Measurements from ENCODE around the gene RNLS. TPM values are rescaled to one million over a fixed set of nuclear protein-coding genes. Genes with fewer than 3 reads are reported as not detected.

RNLS gene
- total RNA-seq, 2 experiments from 2014 or later: 0.95 to 2.7 TPM

GRCh38 chr10:88620441-88620840 is 37.3 kb upstream of the RNLS start:
- intact Hi-C loops (cut with DNase I, micrococcal nuclease): no loop called here
- no peaks in the 10 kb centered on the region for H3K4me1 Mint-ChIP-seq (ENCODE audit: low read depth)
- H3K36me3 ChIP-seq (ENCODE audit: insufficient read depth, low read length): no peaks in the 10 kb centered on the region
- H3K4me3 ChIP-seq (ENCODE audit: low read length): no peak overlapping the region
- no peaks in the 10 kb centered on the region for H3K4me1 ChIP-seq (ENCODE audit: insufficient read depth, low read length)
- no peak for TF ChIP-seq CTCF (IDR thresholded peaks at IDR 0.05)
- H3K27ac Mint-ChIP-seq: no peak overlapping the region
- no peaks in the 10 kb centered on the region for H3K9me3 Mint-ChIP-seq
- ChIA-PET CTCF (no interaction called here), POLR2A (no interaction called here)
- H3K4me3 Mint-ChIP-seq: no peak overlapping the region
- H3K36me3 Mint-ChIP-seq (ENCODE audit: low read depth): no peaks in the 10 kb centered on the region
- ATAC-seq (ENCODE audit: poor library complexity) (no peak), DNase-seq (no peak)
- no peaks in the 10 kb centered on the region for H3K27me3 Mint-ChIP-seq
- H3K27me3 ChIP-seq (ENCODE audit: control insufficient read depth in 1 of 2, insufficient read depth in 2 of 2, low read length in 2 of 2): no peaks in the 10 kb centered on the region
- H3K27ac ChIP-seq (ENCODE audit: low read depth in 1 of 2, low read length in 2 of 2): no peak overlapping the region
- H3K9me3 ChIP-seq (ENCODE audit: control insufficient read depth in 1 of 2, insufficient read depth in 1 of 2, low read length in 2 of 2): no peaks in the 10 kb centered on the region

- intact Hi-C loops (cut with DNase I, micrococcal nuclease): no loop called here
- H3K27ac Mint-ChIP-seq: no peak overlapping the region
- no peaks in the 10 kb centered on the region for H3K27me3 Mint-ChIP-seq
Observed at GRCh38 chr10:88618496-88618895, 35.4 kb upstream of the RNLS start.

GRCh38 chr10:88617772-88618300 is 34.7 kb upstream of the RNLS start:
- intact Hi-C loops (cut with DNase I, micrococcal nuclease): no loop called here
- Histone ChIP-seq H3K36me3 (ENCODE audit: insufficient read depth, low read length) (no peaks in the 10 kb centered on the region), H3K9me3 (ENCODE audit: control insufficient read depth in 1 of 2, insufficient read depth in 1 of 2, low read length in 2 of 2) (no peaks in the 10 kb centered on the region), H3K4me3 (ENCODE audit: low read length) (no peak overlapping the region), H3K4me1 (ENCODE audit: insufficient read depth, low read length) (no peaks in the 10 kb centered on the region), H3K27ac (ENCODE audit: low read depth in 1 of 2, low read length in 2 of 2) (no peak overlapping the region), H3K27me3 (ENCODE audit: control insufficient read depth in 1 of 2, insufficient read depth in 2 of 2, low read length in 2 of 2) (no peaks in the 10 kb centered on the region)
- Mint-ChIP-seq H3K4me3 (no peak overlapping the region), H3K27me3 (no peaks in the 10 kb centered on the region), H3K36me3 (ENCODE audit: low read depth) (no peaks in the 10 kb centered on the region), H3K27ac (no peak overlapping the region), H3K4me1 (ENCODE audit: low read depth) (no peaks in the 10 kb centered on the region), H3K9me3 (no peaks in the 10 kb centered on the region)
- DNase-seq: no peak
- ChIA-PET CTCF (no interaction called here), POLR2A (no interaction called here)
- no peak for TF ChIP-seq CTCF (IDR thresholded peaks at IDR 0.05)
- no peak for ATAC-seq (ENCODE audit: poor library complexity)

More at GRCh38 chr10:88618496-88618895, 35.4 kb upstream of the RNLS start:
- Histone ChIP-seq H3K4me1 (ENCODE audit: insufficient read depth, low read length) (no peaks in the 10 kb centered on the region), H3K27me3 (ENCODE audit: control insufficient read depth in 1 of 2, insufficient read depth in 2 of 2, low read length in 2 of 2) (no peaks in the 10 kb centered on the region), H3K4me3 (ENCODE audit: low read length) (no peak overlapping the region), H3K9me3 (ENCODE audit: control insufficient read depth in 1 of 2, insufficient read depth in 1 of 2, low read length in 2 of 2) (no peaks in the 10 kb centered on the region), H3K36me3 (ENCODE audit: insufficient read depth, low read length) (no peaks in the 10 kb centered on the region), H3K27ac (ENCODE audit: low read depth in 1 of 2, low read length in 2 of 2) (no peak overlapping the region)
- ChIA-PET POLR2A (interaction anchor here (1.0 kb wide), 1 partner anchor 22 kb away, joined by 3 read pairs; no protein-coding TSS in a partner anchor), CTCF (no interaction called here)
- H3K4me1 Mint-ChIP-seq (ENCODE audit: low read depth): no peaks in the 10 kb centered on the region
- no peaks in the 10 kb centered on the region for H3K36me3 Mint-ChIP-seq (ENCODE audit: low read depth)
- TF ChIP-seq CTCF (IDR thresholded peaks at IDR 0.05): no peak
- DNase-seq (no peak), ATAC-seq (ENCODE audit: poor library complexity) (no peak)
- H3K4me3 Mint-ChIP-seq: no peak overlapping the region
- H3K9me3 Mint-ChIP-seq: no peaks in the 10 kb centered on the region

Measured in CD4-positive, alpha-beta T cell (primary cell).